PC-3 (cell line): ENCODE measurements around the gene BMP7. TPM values are rescaled to one million over a fixed set of nuclear protein-coding genes. Genes with fewer than 3 reads are reported as not detected.

Source experiments
- ATAC-seq: fragments of 200-7000 bp; cut with Tn5 transposase; 2 replicates; pipeline ENCODE4 v1.9.1; 2020; ENCODE audit warnings: mild to moderate bottlenecking, moderate library complexity
- Bru-seq: library from RNA; stranded (reverse); fragments of 400-500 nt; gene quantifications from one replicate; lab custom pipeline; 2021; lab: Mats Ljungman, UMichigan
- BruChase-seq, 2 experiments: library from RNA; stranded (reverse); fragments of 400-500 nt; gene quantifications; one replicate each; lab custom pipeline; 2021; lab: Mats Ljungman, UMichigan
- BruUV-seq: library from RNA; stranded (reverse); fragments of 400-500 nt; replicated peaks from 2 replicates; lab custom pipeline; 2021; lab: Mats Ljungman, UMichigan
- CTCF ChIA-PET: fragments of 300-600 bp; sonication (Branson Sonifier 250); formaldehyde crosslinking; loops from one replicate; lab custom pipeline; 2022; ENCODE audit warnings: antibody characterized with exemption; lab: Charles Lee
- POLR2A ChIA-PET: fragments of 300-600 bp; sonication (Branson Sonifier 250); formaldehyde crosslinking; loops from one replicate; lab custom pipeline; 2022; ENCODE audit warnings: antibody characterized with exemption; ENCODE audit not compliant: unreplicated experiment; lab: Charles Lee
- DNase-seq: peaks from one replicate; pipeline ENCODE4 v3.0.0-alpha.2; 2015
- H2AFZ ChIP-seq: fragments of 300-600 bp; sonication (generic); 2 replicates; pipeline ENCODE4 v1.6.0; 2016; ENCODE audit warnings: antibody characterized with exemption, low read length
- H3F3A ChIP-seq: fragments of 300-600 bp; sonication (generic); one replicate; pipeline ENCODE4 v1.6.0; 2017; ENCODE audit warnings: antibody characterized with exemption, low read length, control low read depth, mild to moderate bottlenecking; ENCODE audit not compliant: unreplicated experiment
- H3K27ac ChIP-seq: fragments of 300-600 bp; sonication (generic); 2 replicates; pipeline ENCODE4 v1.5.1; 2016; ENCODE audit warnings: mild to moderate bottlenecking, low read length
- H3K27me3 ChIP-seq: fragments of 300-600 bp; sonication (generic); 2 replicates; pipeline ENCODE4 v1.6.1; 2016; ENCODE audit warnings: low read length, mixed read lengths
- H3K36me3 ChIP-seq: fragments of 300-600 bp; sonication (generic); 2 replicates; pipeline ENCODE4 v1.6.1; 2016; ENCODE audit warnings: low read depth, mixed run types, low read length, mixed read lengths
- H3K4me1 ChIP-seq: fragments of 300-600 bp; sonication (generic); 2 replicates; pipeline ENCODE4 v1.5.1; 2016; ENCODE audit warnings: low read length; ENCODE audit not compliant: insufficient read depth
- H3K4me2 ChIP-seq: fragments of 300-600 bp; sonication (generic); 2 replicates; pipeline ENCODE4 v1.6.0; 2016; ENCODE audit warnings: low read length
- H3K4me3 ChIP-seq: fragments of 300-600 bp; sonication (generic); 2 replicates; pipeline ENCODE4 v1.5.1; 2016; ENCODE audit warnings: mild to moderate bottlenecking, low read length, mixed read lengths
- H3K79me2 ChIP-seq: fragments of 300-600 bp; sonication (generic); 2 replicates; pipeline ENCODE4 v1.6.1; 2017; ENCODE audit warnings: low read length, mixed read lengths
- H3K9ac ChIP-seq: fragments of 300-600 bp; sonication (generic); 2 replicates; pipeline ENCODE4 v1.6.0; 2016; ENCODE audit warnings: mild to moderate bottlenecking, low read length
- H3K9me2 ChIP-seq: fragments of 300-600 bp; sonication (generic); replicated peaks from 2 replicates; pipeline ENCODE4 v1.6.1; 2016; ENCODE audit warnings: mixed run types, low read length, mixed read lengths
- H3K9me3 ChIP-seq: fragments of 300-600 bp; sonication (generic); 2 replicates; pipeline ENCODE4 v1.6.1; 2016; ENCODE audit warnings: low read length, mixed read lengths
- H4K20me1 ChIP-seq: fragments of 300-600 bp; sonication (generic); 2 replicates; pipeline ENCODE4 v1.6.1; 2016; ENCODE audit warnings: low read length, mixed read lengths
- EZH2 ChIP-seq: fragments of 300-600 bp; sonication (generic); IDR thresholded peaks from one replicate; pipeline ENCODE4 v1.6.1; 2017; ENCODE audit warnings: antibody characterized with exemption, mild to moderate bottlenecking, low read length; ENCODE audit not compliant: unreplicated experiment
- EZH2phosphoT487 ChIP-seq: fragments of 300-600 bp; sonication (generic); IDR thresholded peaks from 2 replicates; pipeline ENCODE4 v1.6.1; 2018; ENCODE audit warnings: mild to moderate bottlenecking, antibody characterized with exemption, low read length, borderline replicate concordance
- intact Hi-C: fragments of 100-400 bp; cut with micrococcal nuclease; formaldehyde crosslinking; loops from 2 replicates; pipeline ENCODE4 v1.9.0; 2023
- long read RNA-seq: library from polyadenylated mRNA; unstranded; transcript quantifications from one replicate; pipeline ENCODE4 v2.0.0, GENCODE V29; 2021; ENCODE audit not compliant: unreplicated experiment
- total RNA-seq: library from RNA; depleted of rRNA; stranded (reverse); fragments of >200 nt; gene quantifications from 2 replicates; pipeline ENCODE4 v1.2.3, GENCODE V29; 2014; rRNA removed
- TF ChIP-seq, protein P1 (sequence below): fragments of 300-600 bp; sonication (generic); conservative IDR thresholded peaks from 2 replicates; pipeline ENCODE4 v1.5.1; 2017; ENCODE audit warnings: antibody characterized with exemption, low read depth, mild to moderate bottlenecking, low read length

Gene BMP7
- total RNA-seq (not detected in 2 replicates), Bru-seq, nascent RNA (percentile 2 among the genes with signal in this experiment), BruChase-seq, experiment 1, labeled RNA remaining after a 6-hour chase (percentile 3 among the genes with signal in this experiment), BruChase-seq, experiment 2, labeled RNA remaining after a 2-hour chase (percentile 4 among the genes with signal in this experiment)
- long read RNA-seq, result 0 reads

DNA sequence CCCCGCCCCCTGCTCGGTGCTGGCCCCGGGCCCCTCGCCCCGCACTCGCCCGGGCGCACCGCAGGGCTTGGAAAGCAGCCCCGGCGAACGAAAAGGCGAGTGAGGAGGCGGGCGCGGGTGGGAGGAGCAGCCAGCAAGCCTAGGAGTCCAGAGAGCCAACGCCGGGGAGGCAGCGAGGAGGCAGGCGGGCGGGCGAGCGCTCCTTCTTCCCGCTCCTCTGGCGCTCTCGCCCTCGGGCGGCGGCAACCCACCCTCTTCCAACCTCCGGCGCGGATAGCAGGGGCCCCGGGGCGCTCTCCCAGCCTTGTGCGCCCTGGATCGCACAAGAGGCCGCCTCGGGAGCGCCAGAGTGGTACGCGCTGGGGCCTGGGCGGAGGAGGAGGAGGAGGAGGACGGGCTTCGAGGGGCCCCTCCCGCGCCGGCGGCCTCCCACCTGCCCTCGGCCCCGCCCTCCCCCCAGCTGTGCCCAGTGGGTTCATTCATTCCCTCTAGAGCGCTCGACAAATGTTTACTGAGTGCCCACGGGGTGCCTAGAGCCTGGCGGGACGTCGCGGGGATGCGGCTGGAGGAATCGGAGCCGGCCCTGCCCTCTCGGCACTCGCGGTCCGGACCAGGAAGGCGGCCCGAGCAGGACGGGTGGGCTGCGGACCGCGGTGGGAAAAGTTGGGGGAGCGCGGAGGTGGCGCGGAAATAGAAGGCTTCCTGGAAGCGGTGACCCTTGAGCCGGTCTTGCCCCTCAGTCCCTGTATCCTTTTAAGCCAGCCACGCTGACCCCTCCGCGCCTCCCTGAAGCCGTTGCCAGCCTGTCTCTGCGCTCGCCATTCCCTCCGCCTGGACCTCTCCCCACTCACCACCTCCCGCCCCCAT is at the start of gene BMP7:
BMP7 (minus strand) TSS at position 351 of the 867 bp plus-strand sequence. CDS start 519 bp downstream, outside the sequence.
- Histone ChIP-seq H3K36me3 (no peaks in the 10 kb centered on the region), H3K9me2 (no peaks in the 10 kb centered on the region), H3K27me3 (peaks cover 97% of the 10 kb centered on the region), H3K4me2 (peak within 1 kb of the TSS; percentile 20; the same call in 1 of the 2 replicates), H3K9ac (no peak within 1 kb of the TSS), H4K20me1 (no peaks in the 10 kb centered on the region), H3K4me3 (no peak within 1 kb of the TSS), H2AFZ (no peak within 1 kb of the TSS), H3K79me2 (no peaks in the 10 kb centered on the region), H3K9me3 (no peaks in the 10 kb centered on the region), H3K27ac (no peak within 1 kb of the TSS), H3F3A (no peaks in the 10 kb centered on the region), H3K4me1 (no peaks in the 10 kb centered on the region)
- intact Hi-C loops, result no loop called here
- no peak for DNase-seq
- POLR2A ChIA-PET, result no interaction called here
- ATAC-seq, result no peak; the same call in 1 of the 2 replicates
- no TSS peak for BruUV-seq
- TF ChIP-seq, protein P1, sequence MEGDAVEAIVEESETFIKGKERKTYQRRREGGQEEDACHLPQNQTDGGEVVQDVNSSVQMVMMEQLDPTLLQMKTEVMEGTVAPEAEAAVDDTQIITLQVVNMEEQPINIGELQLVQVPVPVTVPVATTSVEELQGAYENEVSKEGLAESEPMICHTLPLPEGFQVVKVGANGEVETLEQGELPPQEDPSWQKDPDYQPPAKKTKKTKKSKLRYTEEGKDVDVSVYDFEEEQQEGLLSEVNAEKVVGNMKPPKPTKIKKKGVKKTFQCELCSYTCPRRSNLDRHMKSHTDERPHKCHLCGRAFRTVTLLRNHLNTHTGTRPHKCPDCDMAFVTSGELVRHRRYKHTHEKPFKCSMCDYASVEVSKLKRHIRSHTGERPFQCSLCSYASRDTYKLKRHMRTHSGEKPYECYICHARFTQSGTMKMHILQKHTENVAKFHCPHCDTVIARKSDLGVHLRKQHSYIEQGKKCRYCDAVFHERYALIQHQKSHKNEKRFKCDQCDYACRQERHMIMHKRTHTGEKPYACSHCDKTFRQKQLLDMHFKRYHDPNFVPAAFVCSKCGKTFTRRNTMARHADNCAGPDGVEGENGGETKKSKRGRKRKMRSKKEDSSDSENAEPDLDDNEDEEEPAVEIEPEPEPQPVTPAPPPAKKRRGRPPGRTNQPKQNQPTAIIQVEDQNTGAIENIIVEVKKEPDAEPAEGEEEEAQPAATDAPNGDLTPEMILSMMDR, result no peak
- TF ChIP-seq EZH2phosphoT487, result no peak; the same call in 1 of the 2 replicates
- CTCF ChIA-PET, result no interaction called here

DNA sequence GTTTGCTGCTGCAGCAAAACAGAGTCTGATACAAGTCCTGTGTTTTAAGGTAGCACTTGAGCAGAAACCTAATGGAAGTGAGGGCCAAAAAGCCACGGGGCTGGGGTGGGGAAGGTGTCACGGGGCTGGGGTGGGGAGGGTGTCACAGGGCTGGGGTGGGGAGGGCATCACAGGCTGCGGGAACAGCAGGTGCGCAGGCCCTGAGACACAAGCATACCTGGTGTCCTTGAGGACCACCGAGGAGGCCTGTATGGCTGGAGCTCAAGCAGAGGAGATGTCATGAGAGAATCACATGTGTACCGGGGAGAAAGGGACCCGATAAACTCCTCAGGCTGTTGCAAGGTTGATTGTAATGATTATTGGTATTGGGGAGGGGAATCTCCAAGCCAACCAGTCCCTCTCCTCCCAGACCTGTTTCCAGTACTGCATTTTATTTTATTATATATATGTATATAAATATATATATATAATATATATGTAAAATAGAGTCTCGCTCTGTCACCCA is 49.6 kb upstream of the BMP7 start:
- no TSS peak for BruUV-seq
- no peak overlapping the region for H2AFZ ChIP-seq
- H3K4me3 ChIP-seq, result no peak overlapping the region
- H3K9me2 ChIP-seq, result no peaks in the 10 kb centered on the region
- H3K27ac ChIP-seq, result no peak overlapping the region
- POLR2A ChIA-PET, result no interaction called here
- no peaks in the 10 kb centered on the region for H4K20me1 ChIP-seq
- DNase-seq (no peak), ATAC-seq (no peak)
- intact Hi-C loops, result no loop called here
- CTCF ChIA-PET, result no interaction called here
- H3K9ac ChIP-seq, result no peak overlapping the region
- no peaks in the 10 kb centered on the region for H3K79me2 ChIP-seq
- peaks cover 74% of the 10 kb centered on the region for H3K27me3 ChIP-seq
- H3K36me3 ChIP-seq, result no peaks in the 10 kb centered on the region
- H3F3A ChIP-seq, result no peaks in the 10 kb centered on the region
- no peak overlapping the region for H3K4me2 ChIP-seq
- TF ChIP-seq EZH2phosphoT487 (no peak), EZH2 (no peak)
- TF ChIP-seq, protein P1, result no peak
- H3K9me3 ChIP-seq, result no peaks in the 10 kb centered on the region
- H3K4me1 ChIP-seq, result no peaks in the 10 kb centered on the region
